ENCODE results near the gene HIP1.

The HIP1 gene

DNA sequence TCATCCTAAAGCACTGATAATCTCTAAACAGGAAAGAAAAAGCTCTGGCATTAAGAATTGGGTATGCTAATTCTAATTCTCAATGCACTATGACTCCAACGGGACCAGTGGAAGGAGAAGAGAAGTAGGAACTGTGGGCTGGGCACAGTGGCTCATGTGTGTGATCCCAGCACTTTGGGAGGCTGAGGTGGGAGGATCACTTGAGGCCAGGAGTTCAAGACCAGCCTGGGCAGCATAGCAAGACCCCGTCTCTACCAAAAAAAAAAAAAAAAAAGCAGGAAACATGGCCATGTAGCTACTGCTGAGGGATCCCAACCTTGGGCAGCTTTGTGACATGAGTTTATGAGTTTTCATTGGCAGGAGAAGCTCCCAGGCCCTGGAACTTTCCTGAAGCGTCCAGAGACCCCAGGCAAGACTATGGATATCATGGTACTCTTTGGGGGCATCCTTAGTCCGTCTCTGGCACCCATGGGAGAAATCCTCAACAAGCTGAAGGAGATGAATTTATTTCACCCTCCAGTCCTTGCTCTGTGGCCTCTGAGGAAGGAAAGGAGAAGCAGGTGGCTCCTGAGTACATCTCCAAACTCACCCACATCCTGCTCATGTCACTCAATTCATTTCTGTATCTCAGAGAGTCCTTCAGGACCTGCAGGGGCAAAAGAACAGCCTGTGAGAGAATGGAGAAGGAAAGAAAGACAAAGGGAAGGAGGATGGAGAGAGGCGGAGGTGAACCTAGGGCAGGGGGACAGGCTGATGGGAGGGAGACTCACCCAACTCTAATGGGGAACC is 147.1 kb downstream of the HIP1 start:
- TF ChIP-seq, protein P1, sequence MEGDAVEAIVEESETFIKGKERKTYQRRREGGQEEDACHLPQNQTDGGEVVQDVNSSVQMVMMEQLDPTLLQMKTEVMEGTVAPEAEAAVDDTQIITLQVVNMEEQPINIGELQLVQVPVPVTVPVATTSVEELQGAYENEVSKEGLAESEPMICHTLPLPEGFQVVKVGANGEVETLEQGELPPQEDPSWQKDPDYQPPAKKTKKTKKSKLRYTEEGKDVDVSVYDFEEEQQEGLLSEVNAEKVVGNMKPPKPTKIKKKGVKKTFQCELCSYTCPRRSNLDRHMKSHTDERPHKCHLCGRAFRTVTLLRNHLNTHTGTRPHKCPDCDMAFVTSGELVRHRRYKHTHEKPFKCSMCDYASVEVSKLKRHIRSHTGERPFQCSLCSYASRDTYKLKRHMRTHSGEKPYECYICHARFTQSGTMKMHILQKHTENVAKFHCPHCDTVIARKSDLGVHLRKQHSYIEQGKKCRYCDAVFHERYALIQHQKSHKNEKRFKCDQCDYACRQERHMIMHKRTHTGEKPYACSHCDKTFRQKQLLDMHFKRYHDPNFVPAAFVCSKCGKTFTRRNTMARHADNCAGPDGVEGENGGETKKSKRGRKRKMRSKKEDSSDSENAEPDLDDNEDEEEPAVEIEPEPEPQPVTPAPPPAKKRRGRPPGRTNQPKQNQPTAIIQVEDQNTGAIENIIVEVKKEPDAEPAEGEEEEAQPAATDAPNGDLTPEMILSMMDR (IDR thresholded peaks at IDR 0.05; ENCODE audit: low read depth, low read length, missing control alignments) = no peak
- H3K4me3 ChIP-seq (ENCODE audit: low read depth, low read length) = no peak overlapping the region

DNA sequence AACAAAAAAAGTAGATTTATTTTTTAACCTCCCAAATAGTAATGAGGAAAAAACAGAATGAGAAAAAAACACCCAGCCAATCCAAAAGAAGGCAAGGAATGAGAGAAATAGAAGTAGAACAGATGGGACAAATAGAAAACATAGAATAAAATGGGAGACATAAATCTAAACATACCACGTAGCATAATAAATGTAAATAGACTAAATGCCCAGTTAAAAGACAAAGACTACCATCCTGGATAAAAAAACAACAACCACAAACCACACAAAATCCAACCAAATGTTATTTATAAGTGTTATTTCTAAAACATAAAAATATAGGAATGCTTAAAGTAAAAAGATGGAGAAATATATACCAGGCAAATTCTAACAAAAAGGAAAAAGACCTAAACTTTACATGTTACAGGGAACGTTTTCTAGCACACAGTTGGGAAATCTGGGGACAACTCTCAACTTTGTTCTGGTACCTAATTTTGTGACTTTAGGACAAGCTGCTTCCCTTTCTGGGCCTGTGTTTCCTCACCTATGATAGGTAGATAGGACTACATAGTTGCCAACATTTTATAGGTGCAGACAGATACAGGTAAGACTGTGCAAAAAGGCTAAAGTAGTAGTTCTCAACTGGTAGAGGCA is 148.3 kb downstream of the HIP1 start:
- DNase-seq (ENCODE audit: low read depth) = no peak
- TF ChIP-seq, protein P1 (IDR thresholded peaks at IDR 0.05; ENCODE audit: low read depth, low read length, missing control alignments) = no peak
- no peak overlapping the region for H3K4me3 ChIP-seq (ENCODE audit: low read depth, low read length)

More for the DNA sequence above, 147.1 kb downstream of the HIP1 start:
- DNase-seq (ENCODE audit: low read depth) = no peak

DNA sequence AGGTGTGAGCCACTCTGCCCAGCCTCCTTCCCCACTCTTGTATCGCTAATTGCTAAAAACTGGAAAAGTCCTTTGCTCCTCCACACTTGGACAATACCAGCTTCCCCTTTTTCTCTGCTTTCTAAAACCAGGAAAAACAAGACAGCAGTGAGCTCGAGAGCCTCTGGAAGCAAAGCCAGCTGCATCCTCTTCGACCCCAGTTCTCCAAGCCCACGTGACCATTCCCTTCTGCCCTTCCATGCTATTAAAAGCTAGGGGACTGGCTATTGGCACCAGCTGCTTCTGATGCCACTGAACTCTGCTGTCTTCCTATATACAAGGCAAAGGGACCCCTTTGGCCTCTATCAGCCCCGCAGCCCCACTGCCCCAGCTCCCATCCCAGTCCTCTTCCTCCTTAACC is 154.4 kb downstream of the HIP1 start:
- no peak overlapping the region for H3K4me3 ChIP-seq (ENCODE audit: low read depth, low read length)
- DNase-seq (ENCODE audit: low read depth) = no peak
- TF ChIP-seq, protein P1 (IDR thresholded peaks at IDR 0.05; ENCODE audit: low read depth, low read length, missing control alignments) = no peak

DNA sequence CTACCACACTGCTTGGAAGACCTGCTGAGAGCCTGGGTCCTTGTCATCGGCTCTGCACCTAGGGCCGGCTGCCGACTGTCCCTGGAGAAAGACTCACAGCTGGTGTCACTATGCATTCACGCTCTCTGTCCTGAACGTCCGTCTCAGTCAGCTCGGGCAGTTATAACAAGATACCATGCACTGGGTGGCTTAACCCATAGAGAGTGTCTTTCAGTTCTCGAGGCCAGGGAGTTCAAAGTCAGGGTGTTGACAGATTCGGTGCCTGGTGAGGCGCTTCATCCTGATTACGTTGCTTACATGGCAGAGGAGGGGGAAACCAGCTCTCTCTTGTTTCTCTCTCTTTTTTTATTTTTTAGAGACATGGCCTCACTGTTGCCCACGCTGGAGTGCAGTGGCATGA is 155.5 kb downstream of the HIP1 start:
- no peak for DNase-seq (ENCODE audit: low read depth)
- TF ChIP-seq, protein P1 (IDR thresholded peaks at IDR 0.05; ENCODE audit: low read depth, low read length, missing control alignments) = no peak

DNA sequence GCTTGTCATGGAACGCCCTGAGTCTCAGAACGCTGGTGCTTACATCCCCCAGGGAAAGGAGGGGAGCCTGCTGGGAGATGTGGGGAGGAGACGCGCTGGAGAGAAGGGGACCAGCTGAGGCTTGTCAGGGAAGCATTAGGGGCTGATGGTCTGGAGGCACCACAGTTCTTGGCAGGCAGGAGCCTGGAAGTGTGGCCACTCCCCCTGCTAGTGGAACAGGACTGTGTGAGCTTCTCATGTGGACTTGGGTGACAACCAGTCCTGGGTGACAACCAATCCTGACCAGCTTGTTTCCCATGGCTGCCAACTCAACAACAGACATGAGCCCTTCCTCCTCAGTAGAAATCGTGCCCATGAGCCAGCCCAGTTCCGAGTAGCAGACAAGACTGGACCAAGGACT is 158.8 kb downstream of the HIP1 start:
- H3K4me3 ChIP-seq (ENCODE audit: low read depth, low read length) = no peak overlapping the region
- TF ChIP-seq, protein P1 (IDR thresholded peaks at IDR 0.05; ENCODE audit: low read depth, low read length, missing control alignments) = no peak
- no peak for DNase-seq (ENCODE audit: low read depth)

More for the DNA sequence above, 155.5 kb downstream of the HIP1 start:
- H3K4me3 ChIP-seq (ENCODE audit: low read depth, low read length) = no peak overlapping the region

DNA sequence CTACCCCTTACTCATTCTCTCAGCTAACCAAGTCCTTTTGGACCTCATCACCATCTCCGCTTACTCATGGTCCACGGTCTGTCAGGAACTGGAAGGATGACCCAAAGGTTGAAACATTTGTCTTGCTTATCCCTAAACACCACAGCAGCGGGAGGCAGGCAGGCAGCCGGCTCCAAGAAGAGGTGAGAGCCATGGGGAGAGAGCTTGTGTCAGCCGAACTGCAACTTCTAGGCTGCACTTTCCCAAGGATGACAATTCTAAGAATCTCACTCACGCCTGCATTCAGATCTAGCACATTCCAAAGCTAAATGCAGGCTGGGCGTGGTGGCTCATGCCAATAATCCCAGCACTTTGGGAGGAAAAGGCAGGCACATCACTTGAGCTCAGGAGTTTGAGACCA is 160.7 kb downstream of the HIP1 start:
- no peak for DNase-seq (ENCODE audit: low read depth)
- H3K4me3 ChIP-seq (ENCODE audit: low read depth, low read length) = no peak overlapping the region
- TF ChIP-seq, protein P1 (IDR thresholded peaks at IDR 0.05; ENCODE audit: low read depth, low read length, missing control alignments) = no peak

All from GM12864 (cell line).